ENCODE measurements around the gene SMC3.

GRCh38 chr10:110620398-110620719 is 52.9 kb downstream of the SMC3 start:
- TF ChIP-seq CTCF (IDR thresholded peaks at IDR 0.05) (no peak), POLR2AphosphoS5 (IDR thresholded peaks at IDR 0.05) (no peak), POLR2A (IDR thresholded peaks at IDR 0.05) (no peak), EP300 (IDR thresholded peaks at IDR 0.05) (no peak)
